Hepatocyte (in vitro differentiated cells): Measurements from ENCODE around the gene SNRPA1. TPM values are rescaled to one million over a fixed set of nuclear protein-coding genes. Genes with fewer than 3 reads are reported as not detected.

Experiments used
- DNase-seq: peaks from one replicate; pipeline ENCODE4 v3.0.0-alpha.2; 2016; ENCODE audit warnings: low spot score
- H2AFZ ChIP-seq: fragments of 200-600 bp; sonication (generic); 2 replicates; pipeline ENCODE4 v1.6.0; 2016; ENCODE audit warnings: antibody characterized with exemption, mild to moderate bottlenecking
- H3K27ac ChIP-seq: fragments of 200-600 bp; sonication (generic); 2 replicates; pipeline ENCODE4 v1.5.1; 2016; ENCODE audit warnings: mild to moderate bottlenecking
- H3K27me3 ChIP-seq: fragments of 200-600 bp; sonication (generic); 2 replicates; pipeline ENCODE4 v1.6.1; 2016
- H3K36me3 ChIP-seq: fragments of 200-600 bp; sonication (generic); replicated peaks from 2 replicates; pipeline ENCODE4 v1.5.1; 2016; ENCODE audit warnings: low read depth; ENCODE audit not compliant: insufficient read depth
- H3K4me1 ChIP-seq: fragments of 200-600 bp; sonication (generic); 2 replicates; pipeline ENCODE4 v1.5.1; 2016; ENCODE audit warnings: mild to moderate bottlenecking, moderate library complexity; ENCODE audit not compliant: insufficient read depth
- H3K4me2 ChIP-seq: fragments of 200-600 bp; sonication (generic); 2 replicates; pipeline ENCODE4 v1.6.0; 2016
- H3K4me3 ChIP-seq: fragments of 200-600 bp; sonication (generic); 2 replicates; pipeline ENCODE4 v1.5.1; 2016; ENCODE audit warnings: mild to moderate bottlenecking
- H3K79me2 ChIP-seq: fragments of 200-600 bp; sonication (generic); 2 replicates; pipeline ENCODE4 v1.6.0; 2017; ENCODE audit warnings: mild to moderate bottlenecking
- H3K9me2 ChIP-seq: fragments of 200-600 bp; sonication (generic); replicated peaks from 2 replicates; pipeline ENCODE4 v1.6.0; 2017; ENCODE audit warnings: mild to moderate bottlenecking; ENCODE audit not compliant: insufficient read depth
- H3K9me3 ChIP-seq: fragments of 200-600 bp; sonication (generic); 2 replicates; pipeline ENCODE4 v1.5.1; 2016; ENCODE audit warnings: low read depth, mild to moderate bottlenecking
- H4K20me1 ChIP-seq: fragments of 200-600 bp; sonication (generic); 2 replicates; pipeline ENCODE4 v1.6.0; 2016; ENCODE audit warnings: mild to moderate bottlenecking; ENCODE audit not compliant: insufficient read depth, poor library complexity, severe bottlenecking
- CTCF ChIP-seq: fragments of 200-600 bp; sonication (generic); IDR thresholded peaks from 2 replicates; pipeline ENCODE4 v1.5.1; 2016; ENCODE audit warnings: antibody characterized with exemption, mild to moderate bottlenecking; ENCODE audit not compliant: poor library complexity
- EZH2 ChIP-seq: fragments of 200-600 bp; sonication (generic); IDR thresholded peaks from 2 replicates; pipeline ENCODE4 v1.6.1; 2016; ENCODE audit warnings: antibody characterized with exemption, mild to moderate bottlenecking, borderline replicate concordance
- EZH2phosphoT487 ChIP-seq: fragments of 200-600 bp; sonication (generic); IDR thresholded peaks from one replicate; pipeline ENCODE4 v1.6.1; 2018; ENCODE audit warnings: antibody characterized with exemption, mild to moderate bottlenecking, low read depth, moderate library complexity; ENCODE audit not compliant: unreplicated experiment, severe bottlenecking
- WGBS: methylation state at CpG from one replicate; pipeline ENCODE4 v1.1.6; 2016; ENCODE audit warnings: low lambda C conversion rate; ENCODE audit errors: missing lambda C conversion rate; 5-methylcytosine and 5-hydroxymethylcytosine counted together
- polyA plus RNA-seq: library from polyadenylated mRNA; unstranded; fragments of >200 nt; fragmentation: Nextera tagmentation; extraction: Ambion mirVana; gene quantifications from 2 replicates; pipeline ENCODE4 v1.2.1, GENCODE V29; 2016
- total RNA-seq: library from RNA; depleted of rRNA; stranded (reverse); fragments of >200 nt; gene quantifications from 2 replicates; pipeline ENCODE4 v1.2.3, GENCODE V29; 2014

Gene SNRPA1
- total and polyA plus RNA-seq, 2 experiments from 2014 or later: 54.7 to 110 TPM

DNA sequence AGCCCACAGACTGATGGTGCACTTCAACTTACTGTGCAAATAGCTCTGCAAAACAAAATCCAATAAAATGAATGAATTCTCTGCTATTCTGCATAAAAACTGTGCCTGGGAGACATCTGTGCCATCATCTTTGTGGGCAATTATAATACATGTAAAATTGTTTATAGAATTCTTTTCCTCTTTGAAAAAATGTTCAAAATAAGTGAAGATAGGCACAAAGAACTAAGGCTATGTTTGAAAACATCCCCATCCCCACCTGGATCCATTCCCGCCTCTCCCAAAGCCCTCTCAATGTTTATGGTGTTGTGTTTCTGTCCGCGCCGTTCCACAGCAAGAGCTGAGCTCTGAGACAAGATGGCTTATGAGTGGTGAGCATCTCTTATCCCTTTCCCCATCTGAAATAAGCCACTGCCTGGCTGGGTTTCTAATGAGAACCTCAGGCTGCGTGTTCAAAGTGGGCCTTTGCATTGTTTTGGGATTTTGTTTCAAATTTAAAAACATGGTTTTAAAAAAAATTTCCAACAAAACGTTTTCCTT is 22.4 kb upstream of the SNRPA1 start:
- 80% methylated on average over 6 of the region's 6 CpGs for WGBS
- Histone ChIP-seq H4K20me1 (no peaks in the 10 kb centered on the region), H3K36me3 (no peaks in the 10 kb centered on the region), H3K9me3 (no peaks in the 10 kb centered on the region), H3K4me3 (no peak overlapping the region), H3K27me3 (no peaks in the 10 kb centered on the region), H3K4me1 (no peaks in the 10 kb centered on the region), H2AFZ (no peak overlapping the region), H3K4me2 (no peak overlapping the region), H3K27ac (no peak overlapping the region), H3K79me2 (no peaks in the 10 kb centered on the region), H3K9me2 (no peaks in the 10 kb centered on the region)
- TF ChIP-seq EZH2 (no peak), CTCF (no peak), EZH2phosphoT487 (no peak)
- no peak for DNase-seq

GRCh38 chr15:101316529-101316928 is 21.5 kb upstream of the SNRPA1 start:
- Histone ChIP-seq H3K4me3 (no peak overlapping the region), H3K27ac (no peak overlapping the region), H2AFZ (no peak overlapping the region), H3K36me3 (no peaks in the 10 kb centered on the region), H3K4me2 (no peak overlapping the region), H3K79me2 (no peaks in the 10 kb centered on the region), H3K27me3 (no peaks in the 10 kb centered on the region), H3K9me2 (no peaks in the 10 kb centered on the region), H3K9me3 (no peaks in the 10 kb centered on the region), H3K4me1 (no peaks in the 10 kb centered on the region), H4K20me1 (no peaks in the 10 kb centered on the region)
- no peak for TF ChIP-seq EZH2phosphoT487
- no peak for TF ChIP-seq EZH2
- TF ChIP-seq CTCF: no peak
- DNase-seq: no peak
- WGBS: 90% methylated on average over 5 of the region's 5 CpGs

- Histone ChIP-seq H3K27me3 (no peaks in the 10 kb centered on the region), H3K9me3 (no peaks in the 10 kb centered on the region), H4K20me1 (no peaks in the 10 kb centered on the region), H2AFZ (no peak overlapping the region), H3K36me3 (no peaks in the 10 kb centered on the region), H3K9me2 (no peaks in the 10 kb centered on the region), H3K4me1 (no peaks in the 10 kb centered on the region), H3K27ac (no peak overlapping the region), H3K4me2 (no peak overlapping the region), H3K79me2 (no peaks in the 10 kb centered on the region), H3K4me3 (no peak overlapping the region)
- no peak for DNase-seq
- TF ChIP-seq CTCF (no peak), EZH2phosphoT487 (no peak), EZH2 (no peak)
- WGBS: 96% methylated on average over 8 of the region's 10 CpGs
Observed at GRCh38 chr15:101315736-101316135, 20.7 kb upstream of the SNRPA1 start.
